Thoracic aorta (tissue), 2 donors: Measurements from ENCODE around the gene ANKRD45. TPM values are rescaled to one million over a fixed set of nuclear protein-coding genes. Genes with fewer than 3 reads are reported as not detected.

Source experiments
- ATAC-seq: fragments of 150-250 bp; one replicate; pipeline ENCODE4 v1.8.0; 2017; ENCODE audit warnings: low read depth; ENCODE audit not compliant: insufficient number of reproducible peaks, low FRiP score
- DNase-seq: peaks from one replicate; pipeline ENCODE4 v3.0.0-alpha.2; 2020; ENCODE audit warnings: low spot score
- H3K27ac ChIP-seq, 2 donors: fragments of 200-600 bp; sonication (generic); 1 replicate in 1 of 2; 2 replicates in 1 of 2; pipeline ENCODE4 v1.5.1; 2016; ENCODE audit warnings: mild to moderate bottlenecking in 2 of 2, moderate library complexity in 2 of 2
- H3K27me3 ChIP-seq: fragments of 200-600 bp; sonication (generic); replicated peaks from 2 replicates; pipeline ENCODE4 v1.6.0; 2016; ENCODE audit warnings: mild to moderate bottlenecking; ENCODE audit not compliant: insufficient read depth
- H3K36me3 ChIP-seq: fragments of 200-600 bp; sonication (generic); one replicate; pipeline ENCODE4 v1.5.1; 2016
- H3K4me1 ChIP-seq, 2 donors: fragments of 200-600 bp; sonication (generic); 1 replicate in 1 of 2; 2 replicates in 1 of 2; pipeline versions ENCODE4 v1.5.1 to v1.6.0; 2016; ENCODE audit warnings: low read depth in 2 of 2, mild to moderate bottlenecking in 1 of 2; ENCODE audit not compliant: control insufficient read depth in 1 of 2
- H3K4me3 ChIP-seq: fragments of 200-600 bp; sonication (generic); 2 replicates; pipeline ENCODE4 v1.5.1; 2016; ENCODE audit warnings: mild to moderate bottlenecking
- H3K9me3 ChIP-seq: fragments of 200-600 bp; sonication (generic); 2 replicates; pipeline ENCODE4 v1.5.1; 2016
- CTCF ChIP-seq: fragments of 200-600 bp; sonication (generic); IDR thresholded peaks from one replicate; pipeline ENCODE4 v1.5.1; 2019; ENCODE audit warnings: antibody characterized with exemption
- total RNA-seq, 2 donors: library from RNA; depleted of rRNA; stranded (reverse); fragments of >200 nt; gene quantifications; one replicate each; pipeline versions ENCODE4 v1.1.0 to v1.2.3, GENCODE V29; 2016

ANKRD45 gene, protein sequence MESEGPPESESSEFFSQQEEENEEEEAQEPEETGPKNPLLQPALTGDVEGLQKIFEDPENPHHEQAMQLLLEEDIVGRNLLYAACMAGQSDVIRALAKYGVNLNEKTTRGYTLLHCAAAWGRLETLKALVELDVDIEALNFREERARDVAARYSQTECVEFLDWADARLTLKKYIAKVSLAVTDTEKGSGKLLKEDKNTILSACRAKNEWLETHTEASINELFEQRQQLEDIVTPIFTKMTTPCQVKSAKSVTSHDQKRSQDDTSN
- not detected for total RNA-seq

DNA sequence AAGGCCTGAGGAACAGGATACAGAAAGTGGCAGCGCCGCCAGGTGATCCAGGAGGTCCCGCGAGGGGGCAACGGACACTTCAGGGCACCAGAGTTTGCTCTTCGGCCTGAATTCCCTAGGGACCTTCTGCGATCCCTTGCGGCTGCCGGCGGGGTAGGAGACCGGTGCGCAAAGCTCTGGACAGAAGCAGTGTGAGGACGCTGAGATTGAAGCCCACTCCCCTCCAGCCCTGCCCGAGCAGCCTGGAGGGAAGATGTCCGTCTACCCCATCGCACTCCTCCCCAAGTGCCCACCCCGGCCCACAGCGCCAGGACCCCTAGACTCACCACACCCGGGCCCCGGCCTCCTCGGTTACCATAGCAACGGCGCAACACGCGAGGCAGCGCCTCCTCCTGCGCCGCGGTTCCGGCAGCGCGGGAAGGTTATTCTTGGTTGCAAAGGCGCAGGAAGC lies at the start of gene ANKRD45:
ANKRD45 (minus strand) TSS at position 361 of the 451 bp plus-strand sequence. CDS start 10,433 bp downstream, outside the sequence.
- H3K4me3 ChIP-seq: peak within 1 kb of the TSS; percentile 50
- no peaks in the 10 kb centered on the region for H3K27me3 ChIP-seq
- no peak within 1 kb of the TSS for H3K27ac ChIP-seq
- no peaks in the 10 kb centered on the region for H3K36me3 ChIP-seq
- no peaks in the 10 kb centered on the region for H3K9me3 ChIP-seq
- no peaks in the 10 kb centered on the region for H3K4me1 ChIP-seq
- no peak for ATAC-seq
- TF ChIP-seq CTCF: no peak
- DNase-seq: no peak

DNA sequence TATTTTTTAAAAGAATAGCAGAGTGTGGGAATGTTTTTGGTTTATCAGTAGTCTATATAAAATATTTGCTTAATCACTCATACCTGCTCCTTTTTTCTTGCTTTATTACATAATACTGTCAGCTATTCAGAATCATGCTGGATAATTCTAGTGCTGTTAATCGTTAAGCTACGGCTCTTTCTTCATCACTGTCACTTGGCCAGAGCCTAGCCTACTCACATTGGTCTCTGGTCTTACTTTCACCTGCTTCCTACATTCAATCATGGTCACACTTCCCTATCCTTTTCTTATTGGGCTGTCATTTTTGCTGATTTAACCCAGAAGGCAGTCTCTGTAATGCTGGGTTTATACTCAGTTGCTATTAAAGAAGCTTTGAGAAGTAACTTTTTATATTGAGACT lies 47.6 kb upstream of the ANKRD45 start:
- no peak for TF ChIP-seq CTCF
- no peak for ATAC-seq

DNA sequence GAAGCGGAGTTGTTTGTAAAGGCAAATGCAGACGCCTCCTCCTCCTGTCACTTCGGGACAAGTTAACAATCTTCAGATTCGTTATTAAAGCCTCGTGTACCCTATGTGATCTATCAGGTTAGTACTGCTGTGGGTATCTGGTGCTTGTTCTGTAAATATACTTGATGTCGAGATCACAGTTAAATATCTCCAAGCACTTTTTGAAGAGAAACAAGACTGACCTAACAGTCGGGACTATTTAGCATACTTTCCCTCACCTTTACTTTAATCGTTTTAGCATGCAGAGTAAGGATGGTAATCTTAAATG lies 45.8 kb upstream of the ANKRD45 start:
- no peak for ATAC-seq
- no peak for DNase-seq
- TF ChIP-seq CTCF: no peak
- Histone ChIP-seq H3K27me3 (no peaks in the 10 kb centered on the region), H3K4me3 (peak overlapping the region; percentile 95), H3K4me1 (peaks cover 17 to 21% of the 10 kb centered on the region in 2 donors), H3K9me3 (no peaks in the 10 kb centered on the region), H3K36me3 (peaks cover 4% of the 10 kb centered on the region), H3K27ac (peak overlapping the region; percentile 86 to 93)

More for the DNA sequence above, 47.6 kb upstream of the ANKRD45 start:
- Histone ChIP-seq H3K4me1 (peaks cover 17 to 21% of the 10 kb centered on the region in 2 donors), H3K9me3 (no peaks in the 10 kb centered on the region), H3K27ac (no peak overlapping the region), H3K4me3 (no peak overlapping the region), H3K36me3 (peaks cover 11% of the 10 kb centered on the region), H3K27me3 (no peaks in the 10 kb centered on the region)
- no peak for DNase-seq

- Histone ChIP-seq H3K9me3 (no peaks in the 10 kb centered on the region), H3K4me1 (peaks cover 17 to 21% of the 10 kb centered on the region in 2 donors), H3K27me3 (no peaks in the 10 kb centered on the region), H3K27ac (peak within 1 kb of the TSS; percentile 86 to 93), H3K36me3 (peaks cover 4% of the 10 kb centered on the region), H3K4me3 (peak within 1 kb of the TSS; percentile 95)
- ATAC-seq: peak; percentile 95
- DNase-seq: peak; percentile 21
- TF ChIP-seq CTCF: no peak
Observed at GRCh38 chr1:173714759-173715537, 45.3 kb upstream of the ANKRD45 start, which contains the start of gene KLHL20. TSS of gene KLHL20 (plus strand) at chr1:173714981. CDS start at chr1:173716044, 1,063 bp downstream.

DNA sequence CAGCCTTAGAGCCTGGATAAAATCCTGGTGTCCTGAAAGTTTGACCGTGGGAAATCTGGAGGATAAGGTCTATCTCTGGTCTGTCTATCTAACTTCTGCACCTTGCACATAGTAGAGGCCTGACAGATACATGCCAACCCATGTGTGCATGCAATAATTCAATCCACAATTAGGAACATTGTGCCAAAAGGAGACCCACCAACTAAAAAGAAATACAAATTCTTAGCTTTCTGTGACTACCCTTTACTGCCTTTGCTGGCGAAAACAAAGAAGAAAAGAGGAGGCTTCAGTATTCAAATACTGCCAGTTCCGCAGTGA lies 44.7 kb upstream of the ANKRD45 start:
- Histone ChIP-seq H3K27me3 (no peaks in the 10 kb centered on the region), H3K9me3 (no peaks in the 10 kb centered on the region), H3K36me3 (peaks cover 4% of the 10 kb centered on the region), H3K4me3 (peak overlapping the region; percentile 95), H3K27ac (peak overlapping the region; percentile 86 to 93), H3K4me1 (peaks cover 17 to 21% of the 10 kb centered on the region in 2 donors)
- ATAC-seq (no peak), DNase-seq (no peak)
- TF ChIP-seq CTCF: no peak
